ENCODE results near the gene FBRSL1.
A peak's percentile ranks its signal among the peaks of the same experiment; 100 is the strongest.
"Not testable (repeated sequence)": the region's sequence is repeated elsewhere in the genome, so short reads cannot be mapped to it uniquely, and the experiment has no call there.

The FBRSL1 gene

DNA sequence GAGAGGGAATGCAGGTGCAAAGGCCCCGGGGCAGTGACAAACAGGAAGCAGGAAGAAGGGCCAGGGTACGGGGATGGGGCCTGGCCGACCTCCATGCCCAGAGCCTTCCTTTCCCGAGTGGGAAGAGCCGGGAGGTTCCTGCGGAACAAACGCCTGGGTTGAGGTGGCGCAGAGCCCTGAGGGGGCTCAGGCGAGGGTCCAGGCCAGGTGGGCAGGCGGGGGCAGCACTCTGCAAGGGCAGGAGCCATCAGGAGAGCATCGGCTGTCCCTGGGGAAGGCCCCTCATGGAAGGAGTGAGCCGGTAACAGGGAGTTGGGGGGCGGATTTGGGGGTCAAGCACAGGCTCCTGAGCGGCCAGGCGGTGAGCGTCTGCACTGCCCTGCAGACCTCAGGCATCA, 18.1 kb upstream of the FBRSL1 start:
- DNase-seq, result no peak

- no peak for DNase-seq
These were observed 17.6 kb upstream of the FBRSL1 start for GRCh38 chr12:132472386-132472785.

GRCh38 chr12:132474237-132474741, 15.7 kb upstream of the FBRSL1 start:
- DNase-seq, result peak; percentile 44

DNA sequence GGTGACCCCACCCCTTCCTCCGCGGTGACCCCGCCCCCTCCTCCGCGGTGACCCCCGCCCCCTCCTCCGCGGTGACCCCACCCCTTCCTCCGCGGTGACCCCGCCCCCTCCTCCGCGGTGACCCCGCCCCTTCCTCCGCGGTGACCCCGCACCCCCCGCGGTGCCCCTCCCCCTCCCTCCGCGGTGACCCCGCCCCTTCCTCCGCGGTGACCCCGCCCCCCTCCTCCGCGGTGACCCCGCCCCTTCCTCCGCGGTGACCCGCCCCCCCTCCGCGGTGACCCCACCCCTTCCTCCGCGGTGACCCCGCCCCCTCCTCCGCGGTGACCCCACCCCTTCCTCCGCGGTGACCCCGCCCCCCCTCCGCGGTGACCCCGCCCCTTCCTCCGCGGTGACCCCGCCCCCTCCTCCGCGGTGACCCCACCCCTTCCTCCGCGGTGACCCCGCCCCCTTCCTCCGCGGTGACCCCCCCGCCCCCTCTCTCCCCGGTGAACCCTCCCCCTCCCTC, 15.1 kb upstream of the FBRSL1 start:
- DNase-seq, result not testable (repeated sequence)

GRCh38 chr12:132475304-132476037, 14.5 kb upstream of the FBRSL1 start:
- DNase-seq, result peak; percentile 49

DNA sequence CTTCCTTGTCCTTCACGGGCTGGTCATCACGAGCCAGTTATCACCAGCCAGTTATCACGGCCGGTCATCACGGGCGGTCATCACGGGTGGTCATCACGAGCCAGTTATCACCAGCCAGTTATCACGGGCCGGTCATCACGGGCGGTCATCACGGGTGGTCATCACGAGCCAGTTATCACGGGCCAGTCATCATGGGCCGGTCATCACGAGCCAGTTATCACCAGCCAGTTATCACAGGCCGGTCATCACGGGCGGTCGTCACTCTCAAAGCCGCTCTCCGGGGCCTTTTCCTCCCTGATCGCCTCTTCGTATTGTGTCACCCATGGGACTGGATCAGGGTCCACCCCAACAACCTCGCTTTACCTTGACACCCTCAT, 13.9 kb upstream of the FBRSL1 start:
- DNase-seq, result no peak

- no peak for DNase-seq
These were observed 13.5 kb upstream of the FBRSL1 start for GRCh38 chr12:132476421-132476820.

DNA sequence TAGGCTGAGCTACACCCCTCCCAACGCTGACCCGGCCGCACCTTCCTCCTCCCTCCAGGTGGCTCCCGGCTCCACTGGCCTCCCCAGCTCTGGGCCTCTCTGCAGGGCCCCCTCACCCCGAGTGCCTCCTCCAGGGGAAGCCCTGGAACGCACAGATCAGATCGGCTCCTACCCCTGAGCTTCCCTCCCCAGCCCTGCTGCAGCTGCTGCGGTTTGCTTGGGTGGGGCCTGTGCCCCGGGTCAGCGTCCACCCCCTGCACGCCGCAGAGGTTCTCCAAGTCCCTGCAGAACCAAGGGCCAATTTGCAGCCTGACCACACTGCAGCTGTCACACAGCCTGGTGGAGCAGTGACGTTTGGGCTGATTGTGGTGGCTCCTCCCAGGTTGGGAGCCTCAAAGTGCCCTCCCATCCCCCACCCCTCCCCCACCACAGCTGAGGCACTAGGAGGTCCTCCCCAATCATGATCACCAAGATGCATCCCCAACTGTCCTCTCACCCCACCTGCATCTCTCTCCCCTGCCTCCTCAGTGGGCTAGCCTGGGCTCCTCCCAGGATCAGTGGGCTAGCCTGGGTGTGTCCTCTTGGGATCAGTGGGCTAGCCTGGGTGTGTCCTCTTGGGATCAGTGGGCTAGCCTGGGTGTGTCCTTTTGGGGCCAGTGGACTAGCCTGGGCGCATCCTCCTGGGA, 12.8 kb upstream of the FBRSL1 start:
- no peak for DNase-seq

GRCh38 chr12:132477703-132478432, 12.1 kb upstream of the FBRSL1 start:
- no peak for DNase-seq

DNA sequence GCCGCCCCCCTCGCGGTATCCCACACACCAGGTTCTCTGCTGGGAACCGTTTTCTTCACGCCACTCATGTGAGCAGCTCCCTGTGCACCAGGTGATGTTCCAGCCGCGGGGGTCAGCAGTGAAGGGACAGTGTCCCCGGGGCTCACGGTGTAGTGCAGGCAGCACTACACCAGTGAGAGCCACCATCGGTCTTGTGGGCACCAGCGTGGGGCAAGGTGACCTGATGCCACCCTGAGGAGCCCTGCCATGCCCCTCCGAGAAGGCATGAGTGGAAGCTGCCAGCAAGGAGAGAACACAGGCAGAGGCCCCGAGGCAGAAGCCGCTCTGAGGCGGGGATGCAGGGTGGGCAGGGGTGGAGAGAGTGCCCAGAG, 11.5 kb upstream of the FBRSL1 start:
- DNase-seq, result no peak

GRCh38 chr12:132478845-132479244, 11.1 kb upstream of the FBRSL1 start:
- no peak for DNase-seq

DNA sequence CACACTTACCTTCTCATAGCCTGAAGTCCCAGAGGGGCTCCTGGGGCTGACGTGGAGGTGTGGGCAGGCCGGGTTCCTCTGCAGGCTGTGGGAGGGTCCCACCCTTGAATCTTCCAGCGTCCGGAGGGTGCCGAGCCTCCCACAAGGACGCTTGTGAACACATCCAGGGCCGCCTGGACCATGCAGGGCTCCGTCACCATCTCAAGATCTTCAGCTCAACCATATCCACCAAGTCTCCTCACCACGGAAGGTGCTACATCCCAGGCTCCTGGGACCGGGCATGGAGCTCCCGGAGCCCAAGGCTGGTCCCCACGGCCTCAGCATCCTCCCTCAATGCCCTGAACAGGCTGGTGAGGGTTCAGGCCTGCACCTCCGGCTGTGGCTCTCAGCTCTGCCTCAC, 10.7 kb upstream of the FBRSL1 start:
- DNase-seq, result no peak

- no peak for DNase-seq
These were observed 9.9 kb upstream of the FBRSL1 start for GRCh38 chr12:132479938-132480622.

GRCh38 chr12:132480623-132481132, 9.3 kb upstream of the FBRSL1 start:
- no peak for DNase-seq

GRCh38 chr12:132481345-132481744, 8.6 kb upstream of the FBRSL1 start:
- DNase-seq, result no peak

DNA sequence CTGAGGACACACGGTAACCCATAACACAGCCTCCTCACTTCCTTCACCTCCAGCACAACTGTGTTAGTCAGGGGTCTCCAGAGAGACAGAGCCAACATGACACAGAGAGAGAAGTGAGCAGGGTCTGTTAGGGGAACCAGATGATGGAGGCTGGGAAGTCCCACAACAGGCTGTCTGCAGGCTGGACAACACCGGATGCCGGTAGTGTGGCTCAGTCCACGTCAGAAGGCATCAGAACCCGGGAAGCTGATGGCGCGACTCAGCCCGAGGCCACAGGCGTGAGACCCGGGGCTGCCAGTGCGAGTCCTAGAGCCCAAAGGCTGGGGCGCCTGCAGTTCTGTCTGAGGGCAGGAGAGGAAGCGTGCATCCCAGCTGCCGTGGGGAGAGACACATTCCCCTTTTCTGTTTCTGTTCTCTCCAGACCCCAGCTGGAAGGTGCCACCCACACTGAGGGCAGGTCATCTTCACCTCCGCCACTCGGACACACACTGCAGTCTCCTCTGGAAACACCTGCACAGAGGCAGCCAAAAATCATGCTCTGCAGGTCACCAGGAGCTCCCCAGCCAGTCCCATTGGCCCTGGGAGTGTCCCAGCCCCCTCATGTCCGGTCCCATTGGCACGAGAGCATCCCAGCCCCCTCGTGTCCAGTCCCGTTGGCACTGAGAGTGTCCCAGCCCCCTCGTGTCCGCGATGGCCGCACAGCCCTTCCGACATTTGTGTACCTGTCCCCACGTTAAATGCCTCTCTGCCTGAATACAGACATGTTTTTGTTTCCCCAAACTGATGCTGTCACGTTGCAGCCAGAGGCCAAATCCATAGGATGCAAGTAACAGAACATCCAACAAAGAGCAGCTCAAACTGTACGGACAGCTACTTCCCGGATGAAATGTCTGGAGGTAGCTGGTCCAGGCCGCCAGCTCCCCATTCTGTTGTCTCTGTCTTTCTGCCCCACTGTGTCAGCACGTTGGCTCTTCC, 7.9 kb upstream of the FBRSL1 start:
- no peak for DNase-seq

- no peak for DNase-seq
These were observed 7.2 kb upstream of the FBRSL1 start for GRCh38 chr12:132482771-132483170.

DNA sequence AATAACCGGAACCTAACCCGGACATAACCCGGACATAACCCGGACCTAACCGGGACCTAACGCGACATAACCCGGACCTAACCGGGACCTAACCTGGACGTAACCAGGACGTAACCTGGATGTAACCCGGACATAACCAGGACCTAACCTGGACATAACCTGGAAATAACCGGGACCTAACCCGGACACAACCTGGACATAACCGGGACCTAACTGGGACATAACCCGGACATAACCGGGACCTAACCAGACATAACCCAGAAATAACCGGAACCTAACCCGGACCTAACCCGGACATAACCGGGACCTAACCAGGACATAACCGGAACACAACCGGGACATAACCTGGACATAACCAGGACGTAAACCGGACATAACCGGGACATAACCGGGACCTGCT, 6.7 kb upstream of the FBRSL1 start:
- DNase-seq, result no peak

GRCh38 chr12:132483612-132484011, 6.3 kb upstream of the FBRSL1 start:
- no peak for DNase-seq

GRCh38 chr12:132484183-132484890, 5.6 kb upstream of the FBRSL1 start:
- no peak for DNase-seq

All from T-helper 9 cell (primary cell).